Stomach (tissue), 9 donors: ENCODE results near the gene SYT12. TPM values are rescaled to one million over a fixed set of nuclear protein-coding genes. Genes with fewer than 3 reads are reported as not detected.

Experiments used
- DNase-seq, 2 donors: peaks; one replicate each; pipeline versions ENCODE4 v3.0.0 to v3.0.0-alpha.2; 2013 to 2019
- H3K27ac ChIP-seq, 5 donors: fragments of 200-600 bp in 4 of 5; sonication (generic) in 4 of 5; one replicate each; pipeline ENCODE4 v1.5.1; 2013 to 2019; ENCODE audit warnings: mild to moderate bottlenecking in 1 of 5, moderate library complexity in 1 of 5
- H3K27me3 ChIP-seq, 3 donors: fragments of 200-600 bp; sonication (generic); one replicate each; pipeline ENCODE4 v1.5.1; 2017 to 2019; ENCODE audit warnings: mixed run types in 1 of 3
- H3K36me3 ChIP-seq, 4 donors: fragments of 200-600 bp; sonication (generic); 1 replicate in 3 of 4; 2 replicates in 1 of 4; pipeline ENCODE4 v1.5.1; 2016 to 2019
- H3K4me1 ChIP-seq, 4 donors: fragments of 200-600 bp; sonication (generic); one replicate each; pipeline ENCODE4 v1.5.1; 2016 to 2019
- H3K4me3 ChIP-seq, 4 donors: fragments of 200-600 bp; sonication (generic) in 3 of 4; one replicate each; pipeline ENCODE4 v1.5.1; 2016 to 2019; ENCODE audit warnings: mild to moderate bottlenecking in 1 of 4
- H3K9me3 ChIP-seq, 4 donors: fragments of 200-600 bp; sonication (generic); one replicate each; pipeline ENCODE4 v1.5.1; 2016 to 2019
- CTCF ChIP-seq, 7 experiments: fragments of 450-650 bp in 4 of 7; fragments of 200-600 bp in 3 of 7; sonication (generic) in 3 of 7; IDR thresholded peaks; one replicate each; pipeline ENCODE4 v1.5.1; 2016 to 2019; ENCODE audit warnings: antibody characterized with exemption in 7 of 7, control low read depth in 2 of 7, mild to moderate bottlenecking in 1 of 7
- EP300 ChIP-seq: sonication (generic); formaldehyde crosslinking; IDR thresholded peaks from one replicate; pipeline ENCODE4 v1.6.1; 2017; ENCODE audit warnings: antibody characterized with exemption
- POLR2A ChIP-seq, 4 donors: fragments of 450-650 bp; IDR thresholded peaks; one replicate each; pipeline ENCODE4 v1.6.1; 2016; ENCODE audit warnings: antibody characterized with exemption in 4 of 4, control low read depth in 2 of 4, mild to moderate bottlenecking in 1 of 4, moderate library complexity in 1 of 4
- POLR2AphosphoS5 ChIP-seq, 3 donors: sonication (generic); formaldehyde crosslinking; IDR thresholded peaks; one replicate each; pipeline ENCODE4 v1.6.1; 2016; ENCODE audit warnings: antibody characterized with exemption in 3 of 3
- WGBS, 5 donors: extraction: QIAGEN DNeasy Blood & Tissue Kit in 3 of 5; methylation state at CpG; one replicate each; pipeline versions ENCODE4 v1.1.5 to v1.1.7; 2013 to 2018; 5-methylcytosine and 5-hydroxymethylcytosine counted together
- intact Hi-C: fragments of 100-400 bp; cut with DNase I; formaldehyde crosslinking; loops from one replicate; pipeline ENCODE4 v1.15.1; 2023; ENCODE audit warnings: low total_unique reads
- polyA plus RNA-seq, 3 donors: library from polyadenylated mRNA; stranded (reverse); fragments of 200-250 nt; gene quantifications; one replicate each; pipeline ENCODE4 v1.2.3, GENCODE V29; 2013
- total RNA-seq, 5 donors: library from RNA; depleted of rRNA; stranded (reverse); fragments of >200 nt; gene quantifications; one replicate each; pipeline versions ENCODE4 v1.1.0 to v1.2.3, GENCODE V29; 2014 to 2016
- donor health status: healthy with polysubstance abuse.
- donor health status: Bipolar disorder and iron deficiency.
- donor health status: healthy.

The SYT12 gene
- total and polyA plus RNA-seq, 8 donors = 0.31 to 1.1 (median 0.45) TPM; not detected in 5

GRCh38 chr11:67016550-67016949 lies 6.4 kb upstream of the SYT12 start:
- WGBS, 5 donors = 83 to 90% (median 86%) methylated on average over 3 to 5 of the region's 5 CpGs
- no peak for DNase-seq
- Histone ChIP-seq H3K36me3 (no peaks in the 10 kb centered on the region), H3K27me3 (no peaks in the 10 kb centered on the region), H3K4me3 (no peak overlapping the region), H3K4me1 (no peaks in the 10 kb centered on the region), H3K27ac (no peak overlapping the region), H3K9me3 (no peaks in the 10 kb centered on the region)
- no peak for TF ChIP-seq EP300
- no peak for TF ChIP-seq POLR2A (IDR thresholded peaks at IDR 0.05)
- no peak for TF ChIP-seq POLR2AphosphoS5 (IDR thresholded peaks at IDR 0.05)
- TF ChIP-seq CTCF (IDR thresholded peaks at IDR 0.05) = no peak
- intact Hi-C loops = no loop called here

GRCh38 chr11:67020949-67021348 lies 2.0 kb upstream of the SYT12 start:
- TF ChIP-seq CTCF (IDR thresholded peaks at IDR 0.05) (no peak), POLR2AphosphoS5 (IDR thresholded peaks at IDR 0.05) (no peak), EP300 (no peak), POLR2A (IDR thresholded peaks at IDR 0.05) (no peak)
- no peak overlapping the region for H3K4me3 ChIP-seq
- H3K9me3 ChIP-seq = no peaks in the 10 kb centered on the region
- H3K27ac ChIP-seq = no peak overlapping the region
- no peaks in the 10 kb centered on the region for H3K36me3 ChIP-seq
- WGBS, 5 donors = 74 to 92% (median 88%) methylated on average over 6 of the region's 6 CpGs
- intact Hi-C loops = no loop called here
- no peak for DNase-seq
- H3K4me1 ChIP-seq = peaks cover 17 to 32% (median 21%) of the 10 kb centered on the region in 4 donors
- peaks cover 0 to 39% (median 25%) of the 10 kb centered on the region in 3 donors for H3K27me3 ChIP-seq

- Histone ChIP-seq H3K9me3 (no peaks in the 10 kb centered on the region), H3K27me3 (peaks cover 0 to 39% (median 25%) of the 10 kb centered on the region in 3 donors), H3K36me3 (no peaks in the 10 kb centered on the region), H3K4me1 (peaks cover 19 to 32% (median 21%) of the 10 kb centered on the region in 4 donors), H3K4me3 (peak overlapping the region; percentile 49 to 61 (median 52)), H3K27ac (no peak overlapping the region)
- TF ChIP-seq POLR2A (IDR thresholded peaks at IDR 0.05) (no peak), CTCF (IDR thresholded peaks at IDR 0.05) (no peak), POLR2AphosphoS5 (IDR thresholded peaks at IDR 0.05) (no peak), EP300 (no peak)
- WGBS, 5 donors = 6 to 16% (median 12%) methylated on average over 19 to 20 of the region's 20 CpGs
- intact Hi-C loops = no loop called here
- DNase-seq = peak; percentile 32 to 51
Measured at GRCh38 chr11:67022341-67022933, 497 bp upstream of the SYT12 start.

- DNase-seq = no peak
- peaks cover 19 to 32% (median 22%) of the 10 kb centered on the region in 4 donors for H3K4me1 ChIP-seq
- no peak overlapping the region for H3K27ac ChIP-seq
- TF ChIP-seq POLR2AphosphoS5 (IDR thresholded peaks at IDR 0.05) = no peak
- no peak for TF ChIP-seq EP300
- TF ChIP-seq POLR2A (IDR thresholded peaks at IDR 0.05) = no peak
- no peak for TF ChIP-seq CTCF (IDR thresholded peaks at IDR 0.05)
- WGBS, 5 donors = 46 to 53% (median 50%) methylated on average over 5 to 6 of the region's 6 CpGs
- intact Hi-C loops = no loop called here
- no peaks in the 10 kb centered on the region for H3K36me3 ChIP-seq
- peaks cover 0 to 39% (median 25%) of the 10 kb centered on the region in 3 donors for H3K27me3 ChIP-seq
- H3K4me3 ChIP-seq = peak overlapping the region; percentile 49 to 61 (median 52)
- H3K9me3 ChIP-seq = no peaks in the 10 kb centered on the region
Measured at GRCh38 chr11:67023957-67024353, 1.0 kb downstream of the SYT12 start.
